ENCODE data around the gene CCKAR. TPM values are rescaled to one million over a fixed set of nuclear protein-coding genes. Genes with fewer than 3 reads are reported as not detected.

The CCKAR gene, protein sequence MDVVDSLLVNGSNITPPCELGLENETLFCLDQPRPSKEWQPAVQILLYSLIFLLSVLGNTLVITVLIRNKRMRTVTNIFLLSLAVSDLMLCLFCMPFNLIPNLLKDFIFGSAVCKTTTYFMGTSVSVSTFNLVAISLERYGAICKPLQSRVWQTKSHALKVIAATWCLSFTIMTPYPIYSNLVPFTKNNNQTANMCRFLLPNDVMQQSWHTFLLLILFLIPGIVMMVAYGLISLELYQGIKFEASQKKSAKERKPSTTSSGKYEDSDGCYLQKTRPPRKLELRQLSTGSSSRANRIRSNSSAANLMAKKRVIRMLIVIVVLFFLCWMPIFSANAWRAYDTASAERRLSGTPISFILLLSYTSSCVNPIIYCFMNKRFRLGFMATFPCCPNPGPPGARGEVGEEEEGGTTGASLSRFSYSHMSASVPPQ
- total RNA-seq: not detected

- peak in 1 of 2 donors; percentile 36 for ATAC-seq
These were observed at the start of gene CCKAR for GRCh38 chr4:26490111-26490959. Gene CCKAR (minus strand): TSS chr4:26490484. CDS start chr4:26490267, 217 bp downstream.

GRCh38 chr4:26533685-26534084 lies 43.4 kb upstream of the CCKAR start:
- DNase-seq (ENCODE audit: low spot score) (no peak), ATAC-seq (no peak)
- H3K4me1 Mint-ChIP-seq (ENCODE audit: low read depth in 2 of 2): no peaks in the 10 kb centered on the region
- no peak overlapping the region for H3K27ac Mint-ChIP-seq
- no peaks in the 10 kb centered on the region for H3K36me3 Mint-ChIP-seq
- H3K9me3 Mint-ChIP-seq: no peaks in the 10 kb centered on the region
- no peak overlapping the region for H3K4me3 Mint-ChIP-seq
- H3K27me3 Mint-ChIP-seq: peaks cover 0 to 2% of the 10 kb centered on the region in 2 donors

More at GRCh38 chr4:26490111-26490959, at the start of gene CCKAR:
- Mint-ChIP-seq H3K27ac (no peak within 1 kb of the TSS), H3K36me3 (no peaks in the 10 kb centered on the region), H3K4me1 (ENCODE audit: low read depth in 2 of 2) (no peaks in the 10 kb centered on the region), H3K4me3 (no peak within 1 kb of the TSS), H3K27me3 (peaks cover 17 to 29% of the 10 kb centered on the region in 2 donors), H3K9me3 (no peaks in the 10 kb centered on the region)
- no peak for DNase-seq (ENCODE audit: low spot score)

- peaks cover 0 to 2% of the 10 kb centered on the region in 2 donors for H3K27me3 Mint-ChIP-seq
- no peak overlapping the region for H3K27ac Mint-ChIP-seq
- no peaks in the 10 kb centered on the region for H3K4me1 Mint-ChIP-seq (ENCODE audit: low read depth in 2 of 2)
- H3K36me3 Mint-ChIP-seq: no peaks in the 10 kb centered on the region
- no peak overlapping the region for H3K4me3 Mint-ChIP-seq
- H3K9me3 Mint-ChIP-seq: no peaks in the 10 kb centered on the region
- DNase-seq (ENCODE audit: low spot score) (no peak), ATAC-seq (no peak)
These were observed 41.3 kb upstream of the CCKAR start for GRCh38 chr4:26531491-26532116.

DNA sequence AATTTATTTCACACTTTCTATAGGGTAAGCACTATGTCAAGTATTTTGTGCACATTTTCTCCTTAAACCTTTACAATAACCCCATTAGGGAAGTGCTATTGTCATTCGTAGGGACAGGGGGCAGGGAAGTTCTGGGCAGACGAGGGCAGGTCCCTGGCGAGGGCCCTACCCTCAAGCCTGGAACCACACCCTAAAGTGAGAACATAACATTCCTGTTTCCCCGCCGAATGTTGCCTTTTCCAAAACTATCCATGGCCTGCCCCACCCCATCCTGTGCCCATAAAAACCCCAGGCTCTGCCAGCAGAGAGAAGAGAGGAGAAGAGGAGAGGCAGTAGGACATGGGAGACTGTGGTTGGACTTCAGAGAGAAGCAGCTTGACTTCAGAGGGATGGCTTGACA lies 39.8 kb upstream of the CCKAR start:
- H3K4me1 Mint-ChIP-seq (ENCODE audit: low read depth in 2 of 2): no peaks in the 10 kb centered on the region
- H3K9me3 Mint-ChIP-seq: no peaks in the 10 kb centered on the region
- no peaks in the 10 kb centered on the region for H3K36me3 Mint-ChIP-seq

GRCh38 chr4:26529479-26529878 lies 39.2 kb upstream of the CCKAR start:
- no peaks in the 10 kb centered on the region for H3K36me3 Mint-ChIP-seq
- peaks cover 0 to 5% of the 10 kb centered on the region in 2 donors for H3K27me3 Mint-ChIP-seq
- no peak for DNase-seq (ENCODE audit: low spot score)
- no peak for ATAC-seq
- no peak overlapping the region for H3K4me3 Mint-ChIP-seq
- no peaks in the 10 kb centered on the region for H3K9me3 Mint-ChIP-seq
- no peaks in the 10 kb centered on the region for H3K4me1 Mint-ChIP-seq (ENCODE audit: low read depth in 2 of 2)
- no peak overlapping the region for H3K27ac Mint-ChIP-seq

More for the DNA sequence above, 39.8 kb upstream of the CCKAR start:
- DNase-seq (ENCODE audit: low spot score) (no peak), ATAC-seq (no peak)
- Mint-ChIP-seq H3K27me3 (peaks cover 0 to 5% of the 10 kb centered on the region in 2 donors), H3K4me3 (no peak overlapping the region), H3K27ac (no peak overlapping the region)

DNA sequence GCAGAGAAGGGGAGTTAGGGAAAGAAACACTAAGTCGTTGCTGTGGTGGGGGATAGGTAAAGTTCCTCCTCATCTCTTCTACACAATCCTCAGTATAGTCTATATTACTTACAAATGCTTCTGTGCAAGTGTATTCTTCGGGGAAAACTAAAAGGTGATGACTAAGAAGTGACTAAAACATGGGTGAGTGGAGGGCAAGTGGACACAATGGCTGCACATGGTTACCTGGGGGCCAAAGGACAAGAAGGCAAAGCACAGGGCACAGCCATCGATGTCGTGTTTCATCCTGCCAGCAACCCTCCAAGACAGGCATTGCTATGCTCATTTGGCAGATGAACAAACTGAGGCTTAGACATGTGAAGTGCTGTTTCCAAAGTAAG lies 35.5 kb upstream of the CCKAR start:
- ATAC-seq (peak in 1 of 2 donors; percentile 28), DNase-seq (ENCODE audit: low spot score) (no peak)
- Mint-ChIP-seq H3K4me3 (no peak overlapping the region), H3K27me3 (peaks cover 0 to 10% of the 10 kb centered on the region in 2 donors), H3K9me3 (no peaks in the 10 kb centered on the region), H3K4me1 (ENCODE audit: low read depth in 2 of 2) (no peaks in the 10 kb centered on the region), H3K36me3 (no peaks in the 10 kb centered on the region), H3K27ac (no peak overlapping the region)

- Mint-ChIP-seq H3K9me3 (no peaks in the 10 kb centered on the region), H3K4me3 (no peak overlapping the region), H3K4me1 (ENCODE audit: low read depth in 2 of 2) (no peaks in the 10 kb centered on the region), H3K27ac (no peak overlapping the region), H3K27me3 (peaks cover under 1 to 10% of the 10 kb centered on the region in 2 donors), H3K36me3 (no peaks in the 10 kb centered on the region)
- DNase-seq (ENCODE audit: low spot score): no peak
- ATAC-seq: no peak
These were observed 35.0 kb upstream of the CCKAR start for GRCh38 chr4:26525136-26525770.

GRCh38 chr4:26524011-26524410 lies 33.7 kb upstream of the CCKAR start:
- H3K9me3 Mint-ChIP-seq: no peaks in the 10 kb centered on the region
- H3K4me3 Mint-ChIP-seq: no peak overlapping the region
- no peaks in the 10 kb centered on the region for H3K36me3 Mint-ChIP-seq
- peaks cover 6 to 13% of the 10 kb centered on the region in 2 donors for H3K27me3 Mint-ChIP-seq
- no peaks in the 10 kb centered on the region for H3K4me1 Mint-ChIP-seq (ENCODE audit: low read depth in 2 of 2)
- H3K27ac Mint-ChIP-seq: no peak overlapping the region
- DNase-seq (ENCODE audit: low spot score) (no peak), ATAC-seq (no peak)

- no peak overlapping the region for H3K4me3 Mint-ChIP-seq
- peaks cover 6 to 14% of the 10 kb centered on the region in 2 donors for H3K27me3 Mint-ChIP-seq
- no peak for ATAC-seq
- H3K4me1 Mint-ChIP-seq (ENCODE audit: low read depth in 2 of 2): no peaks in the 10 kb centered on the region
- no peak for DNase-seq (ENCODE audit: low spot score)
- no peaks in the 10 kb centered on the region for H3K36me3 Mint-ChIP-seq
- no peak overlapping the region for H3K27ac Mint-ChIP-seq
- no peaks in the 10 kb centered on the region for H3K9me3 Mint-ChIP-seq
These were observed 32.2 kb upstream of the CCKAR start for GRCh38 chr4:26522478-26522877.

GRCh38 chr4:26520728-26521450 lies 30.6 kb upstream of the CCKAR start:
- no peaks in the 10 kb centered on the region for H3K9me3 Mint-ChIP-seq
- ATAC-seq (no peak), DNase-seq (ENCODE audit: low spot score) (no peak)
- H3K4me3 Mint-ChIP-seq: no peak overlapping the region
- no peak overlapping the region for H3K27ac Mint-ChIP-seq
- peaks cover 6 to 17% of the 10 kb centered on the region in 2 donors for H3K27me3 Mint-ChIP-seq
- H3K4me1 Mint-ChIP-seq (ENCODE audit: low read depth in 2 of 2): no peaks in the 10 kb centered on the region
- no peaks in the 10 kb centered on the region for H3K36me3 Mint-ChIP-seq

- no peaks in the 10 kb centered on the region for H3K4me1 Mint-ChIP-seq (ENCODE audit: low read depth in 2 of 2)
- H3K27me3 Mint-ChIP-seq: peaks cover 26 to 39% of the 10 kb centered on the region in 2 donors
- ATAC-seq: no peak
- H3K9me3 Mint-ChIP-seq: no peaks in the 10 kb centered on the region
- no peaks in the 10 kb centered on the region for H3K36me3 Mint-ChIP-seq
- DNase-seq (ENCODE audit: low spot score): no peak
- H3K4me3 Mint-ChIP-seq: no peak overlapping the region
- H3K27ac Mint-ChIP-seq: no peak overlapping the region
These were observed 25.7 kb upstream of the CCKAR start for GRCh38 chr4:26515936-26516335.

GRCh38 chr4:26510334-26510964 lies 20.2 kb upstream of the CCKAR start:
- Mint-ChIP-seq H3K4me3 (no peak overlapping the region), H3K27ac (no peak overlapping the region), H3K27me3 (peaks cover 27 to 30% of the 10 kb centered on the region in 2 donors), H3K4me1 (ENCODE audit: low read depth in 2 of 2) (no peaks in the 10 kb centered on the region), H3K9me3 (no peaks in the 10 kb centered on the region), H3K36me3 (no peaks in the 10 kb centered on the region)
- DNase-seq (ENCODE audit: low spot score) (no peak), ATAC-seq (no peak)
